Sigmoid colon (tissue), 4 donors: Measurements from ENCODE around the gene TGM6.
"Not testable (repeated sequence)": the region's sequence is repeated elsewhere in the genome, so short reads cannot be mapped to it uniquely, and the experiment has no call there.

ENCODE experiments used
- POLR2A ChIP-seq, 2 donors: fragments of 450-650 bp; IDR thresholded peaks; one replicate each; pipeline ENCODE4 v1.6.1; 2016; ENCODE audit warnings: antibody characterized with exemption in 2 of 2, mild to moderate bottlenecking in 2 of 2, moderate library complexity in 2 of 2
- POLR2AphosphoS5 ChIP-seq, 4 donors: sonication (generic); formaldehyde crosslinking; IDR thresholded peaks; one replicate each; pipeline ENCODE4 v1.6.1; 2017; ENCODE audit warnings: antibody characterized with exemption in 4 of 4

DNA sequence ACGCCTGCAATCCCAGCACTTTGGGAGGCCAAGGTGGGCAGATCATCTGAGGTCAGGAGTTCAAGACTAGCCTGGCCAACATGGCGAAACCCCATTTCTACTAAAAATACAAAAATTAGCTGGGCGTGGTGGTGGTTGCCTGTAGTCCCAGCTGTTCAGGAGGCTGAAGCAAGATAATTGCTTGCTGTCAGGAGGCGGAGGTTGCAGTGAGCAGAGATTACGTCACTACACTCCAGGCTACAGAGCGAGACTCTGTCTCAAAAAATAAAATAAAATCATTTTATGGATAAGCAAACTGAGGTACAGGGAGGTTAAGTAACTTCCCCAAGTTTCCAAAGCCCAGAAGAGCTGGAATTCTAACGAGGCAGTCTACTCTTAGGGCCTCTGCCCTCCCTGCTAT, 26.7 kb downstream of the TGM6 start:
- not testable (repeated sequence) for TF ChIP-seq POLR2A, POLR2AphosphoS5 (IDR thresholded peaks at IDR 0.05)
